GM10847 (cell line): ENCODE measurements around the gene DLGAP1.

Experiments used
- POLR2A ChIP-seq: IDR thresholded peaks from 2 replicates; pipeline ENCODE4 v1.6.1; 2011; ENCODE audit not compliant: insufficient read length; ENCODE audit errors: extremely low read depth

The DLGAP1 gene

GRCh38 chr18:3608488-3608887 lies 846.6 kb downstream of the DLGAP1 start:
- TF ChIP-seq POLR2A = no peak

GRCh38 chr18:3607309-3608098 lies 847.6 kb downstream of the DLGAP1 start:
- no peak for TF ChIP-seq POLR2A

- TF ChIP-seq POLR2A = no peak
Observed at GRCh38 chr18:3605954-3606443, 849.1 kb downstream of the DLGAP1 start.

- TF ChIP-seq POLR2A = no peak
Observed at GRCh38 chr18:3605486-3605952, 849.6 kb downstream of the DLGAP1 start.

- no peak for TF ChIP-seq POLR2A
Observed at GRCh38 chr18:3604498-3605408, 850.4 kb downstream of the DLGAP1 start.

- TF ChIP-seq POLR2A = no peak
Observed at GRCh38 chr18:3604235-3604497, 850.9 kb downstream of the DLGAP1 start.

- no peak for TF ChIP-seq POLR2A
Observed at GRCh38 chr18:3603421-3604234, 851.5 kb downstream of the DLGAP1 start.

GRCh38 chr18:3599861-3600260 lies 855.2 kb downstream of the DLGAP1 start:
- TF ChIP-seq POLR2A = no peak

- TF ChIP-seq POLR2A = no peak
Observed at GRCh38 chr18:3599195-3599594, 855.9 kb downstream of the DLGAP1 start.

- TF ChIP-seq POLR2A = no peak
Observed at GRCh38 chr18:3598581-3598980, 856.5 kb downstream of the DLGAP1 start.

- no peak for TF ChIP-seq POLR2A
Observed at GRCh38 chr18:3597409-3598357, 857.4 kb downstream of the DLGAP1 start.

GRCh38 chr18:3596637-3597384 lies 858.3 kb downstream of the DLGAP1 start:
- no peak for TF ChIP-seq POLR2A

- no peak for TF ChIP-seq POLR2A
Observed at GRCh38 chr18:3596324-3596636, 858.8 kb downstream of the DLGAP1 start.
